ENCODE data around the gene RAMAC.
"Not testable (repeated sequence)": the region's sequence is repeated elsewhere in the genome, so short reads cannot be mapped to it uniquely, and the experiment has no call there.

Gene RAMAC

DNA sequence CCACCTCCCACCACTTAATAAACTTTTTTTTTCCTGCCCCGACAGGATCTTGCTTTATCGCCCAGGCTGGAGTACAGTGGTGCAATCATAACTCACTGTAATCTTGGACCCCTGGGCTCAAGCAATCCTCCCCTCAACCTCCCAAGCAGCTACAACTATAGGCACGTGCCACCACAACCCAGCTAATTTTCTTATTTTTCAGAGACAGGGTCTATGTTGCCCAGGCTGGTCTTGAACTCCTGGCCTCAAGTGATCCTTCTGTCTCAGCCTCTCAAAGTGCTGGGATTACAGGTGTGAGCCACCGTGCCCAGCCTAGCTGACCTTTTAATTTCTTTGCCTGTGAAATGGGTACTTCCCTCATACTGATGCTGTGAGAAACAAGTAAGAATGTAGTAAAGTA is 29.4 kb downstream of the RAMAC start:
- H3K27ac ChIP-seq: no peak overlapping the region
- TF ChIP-seq, protein P1, sequence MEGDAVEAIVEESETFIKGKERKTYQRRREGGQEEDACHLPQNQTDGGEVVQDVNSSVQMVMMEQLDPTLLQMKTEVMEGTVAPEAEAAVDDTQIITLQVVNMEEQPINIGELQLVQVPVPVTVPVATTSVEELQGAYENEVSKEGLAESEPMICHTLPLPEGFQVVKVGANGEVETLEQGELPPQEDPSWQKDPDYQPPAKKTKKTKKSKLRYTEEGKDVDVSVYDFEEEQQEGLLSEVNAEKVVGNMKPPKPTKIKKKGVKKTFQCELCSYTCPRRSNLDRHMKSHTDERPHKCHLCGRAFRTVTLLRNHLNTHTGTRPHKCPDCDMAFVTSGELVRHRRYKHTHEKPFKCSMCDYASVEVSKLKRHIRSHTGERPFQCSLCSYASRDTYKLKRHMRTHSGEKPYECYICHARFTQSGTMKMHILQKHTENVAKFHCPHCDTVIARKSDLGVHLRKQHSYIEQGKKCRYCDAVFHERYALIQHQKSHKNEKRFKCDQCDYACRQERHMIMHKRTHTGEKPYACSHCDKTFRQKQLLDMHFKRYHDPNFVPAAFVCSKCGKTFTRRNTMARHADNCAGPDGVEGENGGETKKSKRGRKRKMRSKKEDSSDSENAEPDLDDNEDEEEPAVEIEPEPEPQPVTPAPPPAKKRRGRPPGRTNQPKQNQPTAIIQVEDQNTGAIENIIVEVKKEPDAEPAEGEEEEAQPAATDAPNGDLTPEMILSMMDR (conservative IDR thresholded peaks at IDR 0.05): no peak

DNA sequence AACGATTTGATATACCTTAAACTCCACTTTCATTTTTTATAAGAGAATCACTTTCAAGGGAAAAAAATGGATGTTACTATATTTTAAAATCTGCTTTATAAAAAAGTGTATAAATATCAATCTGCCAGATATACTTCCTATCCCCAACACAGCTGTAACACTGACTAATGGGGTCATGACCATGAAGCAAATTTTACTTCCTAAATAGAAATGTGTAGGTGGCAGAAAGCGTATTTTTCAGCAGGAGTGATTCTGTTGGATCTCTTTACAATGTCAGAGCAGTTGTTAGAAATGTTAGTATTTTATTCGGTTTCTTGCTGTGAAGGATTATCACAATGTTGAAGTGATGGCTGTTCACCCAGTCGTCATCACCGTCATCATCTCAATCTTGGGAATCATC is 30.9 kb downstream of the RAMAC start:
- TF ChIP-seq, protein P1 (conservative IDR thresholded peaks at IDR 0.05): no peak
- H3K27ac ChIP-seq: no peak overlapping the region

DNA sequence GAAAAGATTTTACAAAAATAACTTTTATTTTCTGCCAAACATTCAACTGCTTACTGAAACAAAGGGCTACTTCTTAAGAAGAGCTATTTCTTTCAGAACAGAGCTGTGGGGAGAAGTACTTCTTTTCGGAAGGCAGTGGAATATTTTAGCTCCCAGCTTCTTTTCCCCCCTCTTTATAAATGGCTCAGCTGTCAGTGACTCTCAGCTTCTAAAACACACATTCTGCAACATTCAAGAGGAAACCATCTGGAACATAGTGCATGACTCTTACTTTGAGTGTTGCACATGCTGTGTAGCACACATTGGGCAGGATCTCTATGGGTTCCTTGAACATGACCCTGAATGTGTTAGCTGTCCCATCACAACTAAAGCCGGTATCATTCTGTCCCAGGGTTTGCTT is 32.4 kb downstream of the RAMAC start:
- no peak overlapping the region for H3K27ac ChIP-seq
- TF ChIP-seq, protein P1 (conservative IDR thresholded peaks at IDR 0.05): no peak

DNA sequence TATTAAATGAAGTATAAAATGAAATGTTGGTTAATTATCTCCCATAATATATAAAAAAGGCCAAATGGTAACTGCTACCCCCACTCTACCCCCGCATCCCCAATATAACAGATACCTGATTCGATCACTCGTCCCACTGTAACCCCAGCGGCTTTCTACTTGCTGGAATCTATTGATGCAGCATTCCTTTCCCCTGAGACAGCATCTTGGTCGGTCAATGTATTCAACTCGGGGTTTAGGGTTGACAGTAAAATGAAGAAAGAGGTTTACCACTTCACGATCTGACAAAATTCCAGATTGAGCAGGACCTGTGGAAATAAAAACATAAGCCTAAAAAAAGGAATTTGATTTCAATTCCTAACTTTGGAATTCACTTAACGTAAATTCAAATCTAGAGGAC is 44.0 kb downstream of the RAMAC start:
- H3K27ac ChIP-seq: no peak overlapping the region
- TF ChIP-seq, protein P1 (conservative IDR thresholded peaks at IDR 0.05): no peak

DNA sequence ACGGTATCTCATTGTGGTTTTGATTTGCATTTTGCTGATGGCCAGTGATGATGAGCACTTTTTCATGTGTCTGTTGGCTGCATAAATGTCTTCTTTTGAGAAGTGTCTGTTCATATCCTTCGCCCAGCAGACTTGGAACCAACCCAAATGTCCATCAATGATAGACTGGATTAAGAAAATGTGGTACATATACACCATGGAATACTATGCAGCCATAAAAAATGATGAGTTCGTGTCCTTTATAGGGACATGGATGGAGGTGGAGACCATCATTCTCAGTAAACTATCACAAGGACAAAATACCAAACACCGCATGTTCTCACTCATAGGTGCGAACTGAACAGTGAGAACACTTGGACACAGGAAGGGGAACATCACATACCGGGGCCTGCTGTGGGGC is 45.2 kb downstream of the RAMAC start:
- not testable (repeated sequence) for H3K27ac ChIP-seq

DNA sequence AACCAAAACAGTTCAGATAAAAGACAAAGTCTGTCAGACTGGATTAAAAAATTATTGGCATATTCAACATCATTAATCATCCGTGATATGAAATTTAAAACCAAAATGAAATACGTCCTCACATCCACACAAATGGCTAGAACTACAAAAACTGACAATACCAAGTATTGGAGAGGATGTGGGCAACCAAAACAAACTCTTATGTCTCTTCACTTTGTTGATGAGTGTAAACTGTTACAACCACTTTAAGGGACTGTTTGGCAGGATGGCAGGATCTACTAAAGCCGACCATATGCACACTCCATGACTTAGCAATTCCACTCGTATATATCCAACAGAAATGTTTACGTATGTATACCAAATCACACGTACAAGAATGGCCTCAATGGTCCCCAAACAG is 50.2 kb downstream of the RAMAC start:
- H3K27ac ChIP-seq: no peak overlapping the region
- TF ChIP-seq, protein P1 (conservative IDR thresholded peaks at IDR 0.05): no peak

DNA sequence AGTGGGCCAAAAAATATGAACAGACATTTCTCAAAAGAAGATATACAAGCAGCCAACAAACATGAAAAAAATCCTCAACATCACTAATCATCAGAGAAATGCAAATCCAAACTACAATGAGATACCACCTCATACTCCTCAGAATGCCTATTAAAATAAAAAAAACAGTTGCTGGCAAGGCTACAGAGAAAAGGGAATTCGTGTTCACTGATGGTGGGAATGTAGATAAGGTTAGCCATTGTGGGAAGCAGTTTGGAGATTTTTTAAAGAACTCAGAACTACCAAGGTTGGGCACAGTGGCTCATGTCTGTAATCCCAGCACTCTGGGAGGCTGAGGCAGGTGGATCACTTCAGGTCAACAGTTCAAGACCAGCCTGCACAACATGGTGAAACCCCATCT is 53.2 kb downstream of the RAMAC start:
- no peak overlapping the region for H3K27ac ChIP-seq
- TF ChIP-seq, protein P1 (conservative IDR thresholded peaks at IDR 0.05): no peak
